Measurements from ENCODE around the gene IRAK3. TPM values are rescaled to one million over a fixed set of nuclear protein-coding genes. Genes with fewer than 3 reads are reported as not detected.

The IRAK3 gene
- total RNA-seq, 2 donors from 2014 or later, result 3.3 to 3.6 TPM

GRCh38 chr12:66164349-66164821, 24.6 kb upstream of the IRAK3 start:
- DNase-seq, result no peak
- no peak for TF ChIP-seq CTCF (IDR thresholded peaks at IDR 0.05)
- no peak overlapping the region for H3K9ac ChIP-seq (ENCODE audit: low read depth in 2 of 2, low read length in 2 of 2)
- H3K9me3 ChIP-seq, result no peaks in the 10 kb centered on the region
- no peaks in the 10 kb centered on the region for H3K27me3 ChIP-seq
- intact Hi-C loops (cut with DNase I), result no loop called here
- no peaks in the 10 kb centered on the region for H3K4me1 ChIP-seq
- H3K36me3 ChIP-seq, result no peaks in the 10 kb centered on the region
- H3K27ac ChIP-seq, result no peak overlapping the region
- no peak overlapping the region for H3K4me3 ChIP-seq

GRCh38 chr12:66165141-66165540, 23.9 kb upstream of the IRAK3 start:
- Histone ChIP-seq H3K36me3 (no peaks in the 10 kb centered on the region), H3K27ac (no peak overlapping the region), H3K4me1 (no peaks in the 10 kb centered on the region), H3K27me3 (no peaks in the 10 kb centered on the region), H3K4me3 (no peak overlapping the region), H3K9me3 (no peaks in the 10 kb centered on the region), H3K9ac (ENCODE audit: low read depth in 2 of 2, low read length in 2 of 2) (no peak overlapping the region)
- no peak for TF ChIP-seq CTCF (IDR thresholded peaks at IDR 0.05)
- intact Hi-C loops (cut with DNase I), result loop anchor here (5.0 kb wide), 1 partner anchor 137 kb away; the partner anchor contains the start of gene HELB
- no peak for DNase-seq

GRCh38 chr12:66166561-66166960, 22.5 kb upstream of the IRAK3 start:
- DNase-seq, result no peak
- no peak for TF ChIP-seq CTCF (IDR thresholded peaks at IDR 0.05)
- H3K4me3 ChIP-seq, result no peak overlapping the region
- H3K9me3 ChIP-seq, result no peaks in the 10 kb centered on the region
- H3K9ac ChIP-seq (ENCODE audit: low read depth in 2 of 2, low read length in 2 of 2), result no peak overlapping the region
- intact Hi-C loops (cut with DNase I), result loop anchor here (5.0 kb wide), 1 partner anchor 136 kb away; the partner anchor contains the start of gene HELB
- no peaks in the 10 kb centered on the region for H3K4me1 ChIP-seq
- H3K27me3 ChIP-seq, result no peaks in the 10 kb centered on the region
- no peaks in the 10 kb centered on the region for H3K36me3 ChIP-seq
- no peak overlapping the region for H3K27ac ChIP-seq

- TF ChIP-seq CTCF (IDR thresholded peaks at IDR 0.05), result no peak
- Histone ChIP-seq H3K27ac (peak overlapping the region; percentile 100), H3K4me1 (no peaks in the 10 kb centered on the region), H3K9ac (ENCODE audit: low read depth in 2 of 2, low read length in 2 of 2) (no peak overlapping the region), H3K36me3 (no peaks in the 10 kb centered on the region), H3K27me3 (no peaks in the 10 kb centered on the region), H3K9me3 (no peaks in the 10 kb centered on the region), H3K4me3 (peak overlapping the region; percentile 86)
- intact Hi-C loops (cut with DNase I), result loop anchor here (5.0 kb wide), 1 partner anchor 134 kb away; the partner anchor contains the start of gene HELB
- no peak for DNase-seq
Measured at GRCh38 chr12:66168410-66168809, 20.6 kb upstream of the IRAK3 start.

GRCh38 chr12:66169221-66170170, 19.5 kb upstream of the IRAK3 start, which contains the start of gene TMBIM4:
TMBIM4 (minus strand) TSS chr12:66169996; CDS start chr12:66169951, 45 bp downstream.
- peak; percentile 91 for DNase-seq
- peak within 1 kb of the TSS; percentile 100 for H3K27ac ChIP-seq
- no peaks in the 10 kb centered on the region for H3K36me3 ChIP-seq
- no peaks in the 10 kb centered on the region for H3K9me3 ChIP-seq
- intact Hi-C loops (cut with DNase I), result loop anchor here (5.0 kb wide), 1 partner anchor 133 kb away; the partner anchor contains the start of gene HELB
- H3K4me3 ChIP-seq, result peak within 1 kb of the TSS; percentile 86
- peak within 1 kb of the TSS; percentile 91 to 98 for H3K9ac ChIP-seq (ENCODE audit: low read depth in 2 of 2, low read length in 2 of 2)
- no peaks in the 10 kb centered on the region for H3K4me1 ChIP-seq
- peak; percentile 50 for TF ChIP-seq CTCF (IDR thresholded peaks at IDR 0.05)
- H3K27me3 ChIP-seq, result no peaks in the 10 kb centered on the region

Data from colonic mucosa (tissue), 4 donors.